K562 treated with DMSO at 1 percent for 4 hours (cell line): ENCODE data around the gene ABHD15. TPM values are rescaled to one million over a fixed set of nuclear protein-coding genes. Genes with fewer than 3 reads are reported as not detected.

Source experiments
- total RNA-seq: library from RNA; unstranded; fragments of 300-600 nt; gene quantifications from 2 replicates; pipeline ENCODE4 v1.2.3, GENCODE V29; 2022; ENCODE audit not compliant: insufficient read depth

The ABHD15 gene
- 3.6 and 4.2 TPM in 2 replicates for total RNA-seq

GRCh38 chr17:29566473-29567303, at the start of gene ABHD15:
Gene ABHD15, minus strand, starts transcription at chr17:29567037. Its CDS starts 71 bp downstream, at chr17:29566966.

GRCh38 chr17:29592850-29593551, 26.2 kb upstream of the ABHD15 start, which contains the start of gene ANKRD13B:
Gene ANKRD13B, plus strand, starts transcription at chr17:29593132. Its CDS starts 490 bp downstream, at chr17:29593622.

GRCh38 chr17:29589524-29590410, 22.9 kb upstream of the ABHD15 start, which contains the start of gene GIT1:
Gene GIT1, minus strand, starts transcription at chr17:29589648. Its CDS starts 270 bp downstream, at chr17:29589378.

GRCh38 chr17:29568331-29569244, 1.8 kb upstream of the ABHD15 start, which contains the start of gene TP53I13:
Gene TP53I13, plus strand, starts transcription at chr17:29568701. Its CDS starts 58 bp downstream, at chr17:29568759.

Other genes with a start within 250 kb of the ABHD15 start
- 7.2 and 10.6 TPM in 2 replicates for gene TAOK1, start 176.7 kb downstream of the ABHD15 start, total RNA-seq
- gene TP53I13, start 1.7 kb upstream of the ABHD15 start, total RNA-seq, result 45.6 and 46.5 TPM in 2 replicates
- 38.7 and 42.3 TPM in 2 replicates for gene GIT1, start 22.6 kb upstream of the ABHD15 start, total RNA-seq
- 7.5 and 9.0 TPM in 2 replicates for gene ANKRD13B, start 26.1 kb upstream of the ABHD15 start, total RNA-seq
- gene CORO6, start 55.9 kb upstream of the ABHD15 start, total RNA-seq, result 4.8 and 7.7 TPM in 2 replicates